HepG2 (cell line): Measurements from ENCODE around the gene SH3GL1. TPM values are rescaled to one million over a fixed set of nuclear protein-coding genes. Genes with fewer than 3 reads are reported as not detected.
A peak's percentile ranks its signal among the peaks of the same experiment; 100 is the strongest.

ENCODE experiments used
- AKAP8 ChIP-seq: sonication (generic); formaldehyde crosslinking; IDR thresholded peaks from 2 replicates; pipeline ENCODE4 v1.5.1; 2020; ENCODE audit warnings: mild to moderate bottlenecking, missing genetic modification reagents
- ISX ChIP-seq: sonication (generic); formaldehyde crosslinking; conservative IDR thresholded peaks from 2 replicates; pipeline ENCODE4 v1.5.0; 2020; ENCODE audit warnings: missing genetic modification reagents
- KDM3A ChIP-seq: IDR thresholded peaks from 2 replicates; pipeline ENCODE4 v1.6.1; 2018; ENCODE audit warnings: low read depth, missing compliant biosample characterization
- KLF15 ChIP-seq: sonication (generic); formaldehyde crosslinking; IDR thresholded peaks from 2 replicates; pipeline ENCODE4 v1.8.1; 2023; ENCODE audit warnings: borderline replicate concordance, mild to moderate bottlenecking, inconsistent platforms, missing genetic modification reagents, mixed read lengths
- PHF20 ChIP-seq: sonication (generic); formaldehyde crosslinking; IDR thresholded peaks from 2 replicates; pipeline ENCODE4 v1.5.0; 2020; ENCODE audit warnings: mild to moderate bottlenecking, missing genetic modification reagents
- PHF8 ChIP-seq: sonication (generic); formaldehyde crosslinking; IDR thresholded peaks from 2 replicates; pipeline ENCODE4 v1.5.0; 2020; ENCODE audit warnings: missing genetic modification reagents
- RFX1 ChIP-seq: fragments of 450-650 bp; IDR thresholded peaks from 2 replicates; pipeline ENCODE4 v1.6.1; 2017
- SMYD3 ChIP-seq: sonication (generic); formaldehyde crosslinking; IDR thresholded peaks from 2 replicates; pipeline ENCODE4 v1.8.1; 2023; ENCODE audit warnings: mild to moderate bottlenecking, missing genetic modification reagents
- SUZ12 ChIP-seq: fragments of 150-350 bp; IDR thresholded peaks from 2 replicates; pipeline ENCODE4 v1.6.1; 2014; ENCODE audit warnings: low read depth, low read length
- ZNF101 ChIP-seq: sonication (generic); formaldehyde crosslinking; IDR thresholded peaks from 2 replicates; pipeline ENCODE4 v1.4.0; 2020; ENCODE audit warnings: mild to moderate bottlenecking, low read depth, missing genetic modification reagents, borderline replicate concordance
- ZNF33B ChIP-seq: sonication (generic); formaldehyde crosslinking; IDR thresholded peaks from 2 replicates; pipeline ENCODE4 v1.5.1; 2020; ENCODE audit warnings: mild to moderate bottlenecking, missing genetic modification reagents
- polyA plus RNA-seq, 8 experiments: library from polyadenylated mRNA; depleted of rRNA in 3 of 8; stranded (reverse) in 7 of 8; unstranded in 1 of 8; fragments of >200 nt; fragmentation: Illumina TruSeq in 4 of 8; extraction: Trizol in 4 of 8; gene quantifications; 2 replicates each; pipeline versions ENCODE4 v1.2.1 to v1.2.3, GENCODE V29; 2011 to 2016; ENCODE audit warnings: low read depth in 4 of 8, missing spikeins in 1 of 8, mixed read lengths in 1 of 8; ENCODE audit not compliant: insufficient read depth in 1 of 8
- total RNA-seq, 5 experiments: library from RNA; depleted of rRNA; stranded (reverse); fragments of >200 nt; fragmentation: Illumina TruSeq; extraction: Trizol; gene quantifications; 2 replicates each; pipeline ENCODE4 v1.2.3, GENCODE V29; 2016; ENCODE audit warnings: low read depth in 1 of 5
- TF ChIP-seq, protein P1 (sequence below): IDR thresholded peaks from 2 replicates; pipeline ENCODE4 v1.6.1; 2018; ENCODE audit warnings: missing genetic modification reagents, mild to moderate bottlenecking, missing compliant biosample characterization
- TF ChIP-seq, protein P2 (sequence below): sonication (generic); formaldehyde crosslinking; IDR thresholded peaks from 2 replicates; pipeline ENCODE4 v1.8.1; 2022; ENCODE audit warnings: low read depth, mild to moderate bottlenecking, missing genetic modification reagents
- TF ChIP-seq, protein P3 (sequence below): sonication (generic); formaldehyde crosslinking; IDR thresholded peaks from 2 replicates; pipeline ENCODE4 v1.5.1; 2020; ENCODE audit warnings: mild to moderate bottlenecking, missing genetic modification reagents, moderate library complexity
- TF ChIP-seq, protein P4 (sequence below): sonication (generic); formaldehyde crosslinking; conservative IDR thresholded peaks from 2 replicates; pipeline ENCODE4 v1.4.0; 2020; ENCODE audit warnings: mild to moderate bottlenecking, missing genetic modification reagents, moderate library complexity

SH3GL1 gene
- total and polyA plus RNA-seq, 2 of the 13 experiments (the other 11 are each of a cell fraction or from before 2014, with no cell fraction given): 33.0 to 45.1 TPM

DNA sequence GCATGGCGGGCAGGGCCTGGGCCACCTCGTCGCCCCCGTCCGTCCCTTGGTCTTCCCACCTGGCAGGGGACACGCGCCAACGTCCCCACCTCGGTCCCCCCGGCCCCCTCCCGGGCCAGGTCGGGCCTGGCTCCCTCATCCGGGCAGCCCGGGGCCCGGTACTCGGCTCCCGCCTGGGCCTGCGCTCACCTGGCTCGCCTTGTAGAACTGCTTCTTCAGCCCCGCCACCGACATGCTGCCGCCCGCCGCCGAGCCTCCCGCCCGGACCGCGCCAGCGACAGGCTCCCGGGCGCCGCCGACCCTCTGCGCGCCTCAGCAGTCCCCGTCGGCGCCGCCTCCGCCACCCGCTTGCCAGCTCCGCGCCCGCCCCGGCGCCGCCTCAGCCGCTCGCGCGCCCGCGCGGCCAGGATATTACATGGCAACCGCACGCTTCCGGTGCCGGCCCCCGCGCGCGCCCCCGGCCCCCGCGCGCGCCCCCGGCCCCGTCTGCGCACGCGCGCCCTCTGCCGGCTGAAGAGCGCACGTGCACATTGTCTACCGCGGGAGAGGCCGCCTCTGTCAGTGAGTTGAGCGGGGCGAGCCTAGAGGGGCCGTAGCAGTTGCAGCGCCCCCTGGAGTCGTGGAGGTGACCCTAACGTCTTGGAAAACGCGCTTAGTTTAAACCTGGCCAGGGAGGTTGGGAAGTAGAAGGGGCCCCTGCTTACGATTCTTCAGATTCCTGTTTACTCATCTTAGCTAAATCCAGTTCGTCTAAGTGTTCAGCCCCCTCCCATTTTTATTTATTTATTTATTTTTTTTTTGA lies at the start of gene SH3GL1 (continued):
- TF ChIP-seq, protein P1, sequence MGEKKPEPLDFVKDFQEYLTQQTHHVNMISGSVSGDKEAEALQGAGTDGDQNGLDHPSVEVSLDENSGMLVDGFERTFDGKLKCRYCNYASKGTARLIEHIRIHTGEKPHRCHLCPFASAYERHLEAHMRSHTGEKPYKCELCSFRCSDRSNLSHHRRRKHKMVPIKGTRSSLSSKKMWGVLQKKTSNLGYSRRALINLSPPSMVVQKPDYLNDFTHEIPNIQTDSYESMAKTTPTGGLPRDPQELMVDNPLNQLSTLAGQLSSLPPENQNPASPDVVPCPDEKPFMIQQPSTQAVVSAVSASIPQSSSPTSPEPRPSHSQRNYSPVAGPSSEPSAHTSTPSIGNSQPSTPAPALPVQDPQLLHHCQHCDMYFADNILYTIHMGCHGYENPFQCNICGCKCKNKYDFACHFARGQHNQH (CRISPR knock-in tag): peak; percentile 86; the same call in 1 of the 2 replicates
- TF ChIP-seq, protein P2, sequence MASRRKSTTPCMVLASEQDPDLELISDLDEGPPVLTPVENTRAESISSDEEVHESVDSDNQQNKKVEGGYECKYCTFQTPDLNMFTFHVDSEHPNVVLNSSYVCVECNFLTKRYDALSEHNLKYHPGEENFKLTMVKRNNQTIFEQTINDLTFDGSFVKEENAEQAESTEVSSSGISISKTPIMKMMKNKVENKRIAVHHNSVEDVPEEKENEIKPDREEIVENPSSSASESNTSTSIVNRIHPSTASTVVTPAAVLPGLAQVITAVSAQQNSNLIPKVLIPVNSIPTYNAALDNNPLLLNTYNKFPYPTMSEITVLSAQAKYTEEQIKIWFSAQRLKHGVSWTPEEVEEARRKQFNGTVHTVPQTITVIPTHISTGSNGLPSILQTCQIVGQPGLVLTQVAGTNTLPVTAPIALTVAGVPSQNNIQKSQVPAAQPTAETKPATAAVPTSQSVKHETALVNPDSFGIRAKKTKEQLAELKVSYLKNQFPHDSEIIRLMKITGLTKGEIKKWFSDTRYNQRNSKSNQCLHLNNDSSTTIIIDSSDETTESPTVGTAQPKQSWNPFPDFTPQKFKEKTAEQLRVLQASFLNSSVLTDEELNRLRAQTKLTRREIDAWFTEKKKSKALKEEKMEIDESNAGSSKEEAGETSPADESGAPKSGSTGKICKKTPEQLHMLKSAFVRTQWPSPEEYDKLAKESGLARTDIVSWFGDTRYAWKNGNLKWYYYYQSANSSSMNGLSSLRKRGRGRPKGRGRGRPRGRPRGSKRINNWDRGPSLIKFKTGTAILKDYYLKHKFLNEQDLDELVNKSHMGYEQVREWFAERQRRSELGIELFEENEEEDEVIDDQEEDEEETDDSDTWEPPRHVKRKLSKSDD: peak; percentile 55; the same call in 1 of the 2 replicates
- TF ChIP-seq, protein P3, sequence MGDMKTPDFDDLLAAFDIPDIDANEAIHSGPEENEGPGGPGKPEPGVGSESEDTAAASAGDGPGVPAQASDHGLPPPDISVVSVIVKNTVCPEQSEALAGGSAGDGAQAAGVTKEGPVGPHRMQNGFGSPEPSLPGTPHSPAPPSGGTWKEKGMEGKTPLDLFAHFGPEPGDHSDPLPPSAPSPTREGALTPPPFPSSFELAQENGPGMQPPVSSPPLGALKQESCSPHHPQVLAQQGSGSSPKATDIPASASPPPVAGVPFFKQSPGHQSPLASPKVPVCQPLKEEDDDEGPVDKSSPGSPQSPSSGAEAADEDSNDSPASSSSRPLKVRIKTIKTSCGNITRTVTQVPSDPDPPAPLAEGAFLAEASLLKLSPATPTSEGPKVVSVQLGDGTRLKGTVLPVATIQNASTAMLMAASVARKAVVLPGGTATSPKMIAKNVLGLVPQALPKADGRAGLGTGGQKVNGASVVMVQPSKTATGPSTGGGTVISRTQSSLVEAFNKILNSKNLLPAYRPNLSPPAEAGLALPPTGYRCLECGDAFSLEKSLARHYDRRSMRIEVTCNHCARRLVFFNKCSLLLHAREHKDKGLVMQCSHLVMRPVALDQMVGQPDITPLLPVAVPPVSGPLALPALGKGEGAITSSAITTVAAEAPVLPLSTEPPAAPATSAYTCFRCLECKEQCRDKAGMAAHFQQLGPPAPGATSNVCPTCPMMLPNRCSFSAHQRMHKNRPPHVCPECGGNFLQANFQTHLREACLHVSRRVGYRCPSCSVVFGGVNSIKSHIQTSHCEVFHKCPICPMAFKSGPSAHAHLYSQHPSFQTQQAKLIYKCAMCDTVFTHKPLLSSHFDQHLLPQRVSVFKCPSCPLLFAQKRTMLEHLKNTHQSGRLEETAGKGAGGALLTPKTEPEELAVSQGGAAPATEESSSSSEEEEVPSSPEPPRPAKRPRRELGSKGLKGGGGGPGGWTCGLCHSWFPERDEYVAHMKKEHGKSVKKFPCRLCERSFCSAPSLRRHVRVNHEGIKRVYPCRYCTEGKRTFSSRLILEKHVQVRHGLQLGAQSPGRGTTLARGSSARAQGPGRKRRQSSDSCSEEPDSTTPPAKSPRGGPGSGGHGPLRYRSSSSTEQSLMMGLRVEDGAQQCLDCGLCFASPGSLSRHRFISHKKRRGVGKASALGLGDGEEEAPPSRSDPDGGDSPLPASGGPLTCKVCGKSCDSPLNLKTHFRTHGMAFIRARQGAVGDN (CRISPR knock-in tag): peak; percentile 73
- TF ChIP-seq PHF8 (CRISPR knock-in tag): peak; percentile 61
- TF ChIP-seq SUZ12: no peak
- TF ChIP-seq ISX: no peak
- TF ChIP-seq AKAP8: no peak; the same call in 1 of the 2 replicates
- TF ChIP-seq PHF20 (CRISPR knock-in tag): peak; percentile 73
- no peak for TF ChIP-seq ZNF101 (CRISPR knock-in tag)
- TF ChIP-seq, protein P4, sequence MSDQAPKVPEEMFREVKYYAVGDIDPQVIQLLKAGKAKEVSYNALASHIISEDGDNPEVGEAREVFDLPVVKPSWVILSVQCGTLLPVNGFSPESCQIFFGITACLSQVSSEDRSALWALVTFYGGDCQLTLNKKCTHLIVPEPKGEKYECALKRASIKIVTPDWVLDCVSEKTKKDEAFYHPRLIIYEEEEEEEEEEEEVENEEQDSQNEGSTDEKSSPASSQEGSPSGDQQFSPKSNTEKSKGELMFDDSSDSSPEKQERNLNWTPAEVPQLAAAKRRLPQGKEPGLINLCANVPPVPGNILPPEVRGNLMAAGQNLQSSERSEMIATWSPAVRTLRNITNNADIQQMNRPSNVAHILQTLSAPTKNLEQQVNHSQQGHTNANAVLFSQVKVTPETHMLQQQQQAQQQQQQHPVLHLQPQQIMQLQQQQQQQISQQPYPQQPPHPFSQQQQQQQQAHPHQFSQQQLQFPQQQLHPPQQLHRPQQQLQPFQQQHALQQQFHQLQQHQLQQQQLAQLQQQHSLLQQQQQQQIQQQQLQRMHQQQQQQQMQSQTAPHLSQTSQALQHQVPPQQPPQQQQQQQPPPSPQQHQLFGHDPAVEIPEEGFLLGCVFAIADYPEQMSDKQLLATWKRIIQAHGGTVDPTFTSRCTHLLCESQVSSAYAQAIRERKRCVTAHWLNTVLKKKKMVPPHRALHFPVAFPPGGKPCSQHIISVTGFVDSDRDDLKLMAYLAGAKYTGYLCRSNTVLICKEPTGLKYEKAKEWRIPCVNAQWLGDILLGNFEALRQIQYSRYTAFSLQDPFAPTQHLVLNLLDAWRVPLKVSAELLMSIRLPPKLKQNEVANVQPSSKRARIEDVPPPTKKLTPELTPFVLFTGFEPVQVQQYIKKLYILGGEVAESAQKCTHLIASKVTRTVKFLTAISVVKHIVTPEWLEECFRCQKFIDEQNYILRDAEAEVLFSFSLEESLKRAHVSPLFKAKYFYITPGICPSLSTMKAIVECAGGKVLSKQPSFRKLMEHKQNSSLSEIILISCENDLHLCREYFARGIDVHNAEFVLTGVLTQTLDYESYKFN (CRISPR knock-in tag): peak; percentile 29; the same call in 1 of the 2 replicates
- TF ChIP-seq ZNF33B (CRISPR knock-in tag): no peak
- TF ChIP-seq KLF15 (CRISPR knock-in tag): no peak
- no peak for TF ChIP-seq RFX1
- TF ChIP-seq KDM3A (CRISPR knock-in tag): peak; percentile 90
- no peak for TF ChIP-seq SMYD3 (CRISPR knock-in tag)
